Neutrophil (primary cell): ENCODE measurements around the gene BPIFA1.

Experiments used
- H3K27ac ChIP-seq: fragments of 200-600 bp; sonication (generic); 2 replicates; pipeline ENCODE4 v1.5.1; 2016; ENCODE audit warnings: mild to moderate bottlenecking, moderate library complexity
- H3K27me3 ChIP-seq: fragments of 200-600 bp; sonication (generic); 2 replicates; pipeline ENCODE4 v1.6.0; 2016; ENCODE audit warnings: mild to moderate bottlenecking
- H3K36me3 ChIP-seq: fragments of 200-600 bp; sonication (generic); 2 replicates; pipeline ENCODE4 v1.5.1; 2017
- H3K4me1 ChIP-seq, 2 experiments: fragments of 200-600 bp in 1 of 2; sonication (generic) in 1 of 2; 1 replicate in 1 of 2; 2 replicates in 1 of 2; pipeline versions ENCODE4 v1.5.1 to v1.6.1; 2013 to 2016; ENCODE audit warnings: low read depth in 1 of 2, low read length in 1 of 2, mild to moderate bottlenecking in 1 of 2, moderate library complexity in 1 of 2; ENCODE audit not compliant: control insufficient read depth in 1 of 2, insufficient read depth in 1 of 2
- H3K4me3 ChIP-seq, 2 experiments: fragments of 200-600 bp in 1 of 2; sonication (generic) in 1 of 2; 1 replicate in 1 of 2; 2 replicates in 1 of 2; pipeline ENCODE4 v1.5.1; 2013 to 2016; ENCODE audit warnings: low read depth in 1 of 2, low read length in 1 of 2, mild to moderate bottlenecking in 1 of 2, moderate library complexity in 1 of 2
- H3K9me3 ChIP-seq: fragments of 200-600 bp; sonication (generic); 2 replicates; pipeline ENCODE4 v1.5.1; 2016
- TF ChIP-seq, protein P1 (sequence below): fragments of 200-600 bp; sonication (generic); IDR thresholded peaks from 2 replicates; pipeline ENCODE4 v1.5.1; 2016; ENCODE audit warnings: antibody characterized with exemption

Gene BPIFA1

DNA sequence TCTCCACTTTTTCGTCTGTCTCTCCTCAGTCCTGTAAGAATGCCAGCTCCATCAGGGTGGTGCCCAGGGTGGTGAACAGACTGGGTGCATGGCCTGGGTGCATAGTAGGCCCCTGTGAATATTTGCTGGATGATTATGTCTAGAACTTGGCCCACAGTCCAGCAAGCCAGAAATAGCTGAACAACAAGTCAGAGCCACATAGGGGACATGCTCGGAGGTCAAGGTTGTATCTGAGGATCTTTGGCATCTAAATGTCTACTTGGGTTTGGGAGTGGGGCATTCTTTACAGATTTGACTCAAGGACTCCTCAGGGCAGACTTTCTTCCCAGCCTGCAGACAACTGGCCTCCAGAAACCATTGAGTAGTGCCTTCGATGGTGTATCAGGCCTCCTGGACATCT lies 36.8 kb upstream of the BPIFA1 start:
- TF ChIP-seq, protein P1, sequence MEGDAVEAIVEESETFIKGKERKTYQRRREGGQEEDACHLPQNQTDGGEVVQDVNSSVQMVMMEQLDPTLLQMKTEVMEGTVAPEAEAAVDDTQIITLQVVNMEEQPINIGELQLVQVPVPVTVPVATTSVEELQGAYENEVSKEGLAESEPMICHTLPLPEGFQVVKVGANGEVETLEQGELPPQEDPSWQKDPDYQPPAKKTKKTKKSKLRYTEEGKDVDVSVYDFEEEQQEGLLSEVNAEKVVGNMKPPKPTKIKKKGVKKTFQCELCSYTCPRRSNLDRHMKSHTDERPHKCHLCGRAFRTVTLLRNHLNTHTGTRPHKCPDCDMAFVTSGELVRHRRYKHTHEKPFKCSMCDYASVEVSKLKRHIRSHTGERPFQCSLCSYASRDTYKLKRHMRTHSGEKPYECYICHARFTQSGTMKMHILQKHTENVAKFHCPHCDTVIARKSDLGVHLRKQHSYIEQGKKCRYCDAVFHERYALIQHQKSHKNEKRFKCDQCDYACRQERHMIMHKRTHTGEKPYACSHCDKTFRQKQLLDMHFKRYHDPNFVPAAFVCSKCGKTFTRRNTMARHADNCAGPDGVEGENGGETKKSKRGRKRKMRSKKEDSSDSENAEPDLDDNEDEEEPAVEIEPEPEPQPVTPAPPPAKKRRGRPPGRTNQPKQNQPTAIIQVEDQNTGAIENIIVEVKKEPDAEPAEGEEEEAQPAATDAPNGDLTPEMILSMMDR = no peak
- Histone ChIP-seq H3K36me3 (no peaks in the 10 kb centered on the region), H3K27me3 (peaks cover 45% of the 10 kb centered on the region), H3K27ac (no peak overlapping the region), H3K4me3 (no peak overlapping the region), H3K9me3 (no peaks in the 10 kb centered on the region), H3K4me1 (no peaks in the 10 kb centered on the region)

DNA sequence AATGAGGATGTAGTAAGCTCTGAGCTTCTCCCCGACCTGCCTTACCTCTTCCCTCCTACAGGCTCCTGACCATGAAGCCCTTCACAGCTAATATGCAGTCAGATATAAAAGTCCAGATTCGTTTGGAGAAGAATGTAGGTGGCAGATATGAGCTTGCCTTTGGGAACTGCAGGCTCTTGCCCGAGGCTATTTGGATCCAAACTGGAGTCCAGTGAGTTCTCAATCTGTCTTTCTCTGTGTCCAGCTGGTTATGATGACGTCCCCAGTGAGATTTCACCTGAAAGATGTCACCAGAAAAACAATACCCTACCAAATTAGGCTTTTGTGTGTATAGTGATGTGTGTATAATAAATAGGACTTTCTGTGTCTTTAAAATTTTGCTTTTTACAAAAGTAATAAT lies 33.3 kb upstream of the BPIFA1 start:
- no peak overlapping the region for H3K4me3 ChIP-seq
- TF ChIP-seq, protein P1 = no peak
- H3K27ac ChIP-seq = no peak overlapping the region
- H3K36me3 ChIP-seq = no peaks in the 10 kb centered on the region
- peaks cover 52% of the 10 kb centered on the region for H3K27me3 ChIP-seq
- no peaks in the 10 kb centered on the region for H3K4me1 ChIP-seq
- H3K9me3 ChIP-seq = no peaks in the 10 kb centered on the region

DNA sequence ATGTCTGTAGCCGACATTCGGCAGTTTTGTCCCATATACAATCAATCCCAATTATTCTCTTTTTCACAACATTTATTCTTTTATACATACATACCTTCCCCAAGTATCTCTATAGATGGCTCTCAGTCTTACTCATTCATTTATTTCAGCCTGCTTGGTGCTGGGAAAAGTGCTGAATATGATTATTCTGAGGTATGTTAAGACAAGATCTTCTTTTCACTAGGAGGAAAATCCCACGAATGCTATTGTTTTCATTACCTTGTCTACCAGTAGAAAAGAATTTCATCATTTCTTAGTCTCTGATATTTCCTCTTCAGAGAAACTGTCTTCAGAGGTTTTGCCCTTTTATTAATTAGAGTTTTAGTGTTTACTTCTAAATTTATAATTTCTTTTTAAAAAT lies 32.4 kb upstream of the BPIFA1 start:
- Histone ChIP-seq H3K36me3 (no peaks in the 10 kb centered on the region), H3K4me3 (no peak overlapping the region), H3K4me1 (no peaks in the 10 kb centered on the region), H3K9me3 (no peaks in the 10 kb centered on the region), H3K27me3 (peaks cover 48% of the 10 kb centered on the region), H3K27ac (no peak overlapping the region)
- TF ChIP-seq, protein P1 = no peak

DNA sequence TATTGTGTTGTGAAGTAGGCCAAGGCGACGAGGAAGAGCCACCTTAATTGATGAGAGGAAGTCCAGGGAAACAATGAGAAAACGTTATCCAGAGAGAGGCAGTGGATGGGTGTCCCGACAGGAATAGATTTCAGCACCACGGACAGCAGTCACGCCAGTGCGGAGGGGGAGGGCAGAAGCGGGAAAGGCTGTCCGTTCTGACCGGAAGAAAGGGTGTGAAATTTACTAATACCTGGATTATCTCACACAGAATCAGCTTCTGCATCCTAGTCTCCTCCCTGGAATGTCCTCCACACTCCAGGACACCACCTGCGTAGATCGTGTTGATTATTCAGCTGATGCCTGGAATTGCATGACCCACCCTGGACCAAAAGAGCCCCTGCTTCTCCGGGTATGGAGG lies 26.0 kb upstream of the BPIFA1 start:
- TF ChIP-seq, protein P1 = no peak
- H3K27me3 ChIP-seq = peaks cover 44% of the 10 kb centered on the region
- no peak overlapping the region for H3K4me3 ChIP-seq
- H3K9me3 ChIP-seq = no peaks in the 10 kb centered on the region
- H3K4me1 ChIP-seq = no peaks in the 10 kb centered on the region
- H3K27ac ChIP-seq = no peak overlapping the region
- H3K36me3 ChIP-seq = no peaks in the 10 kb centered on the region

DNA sequence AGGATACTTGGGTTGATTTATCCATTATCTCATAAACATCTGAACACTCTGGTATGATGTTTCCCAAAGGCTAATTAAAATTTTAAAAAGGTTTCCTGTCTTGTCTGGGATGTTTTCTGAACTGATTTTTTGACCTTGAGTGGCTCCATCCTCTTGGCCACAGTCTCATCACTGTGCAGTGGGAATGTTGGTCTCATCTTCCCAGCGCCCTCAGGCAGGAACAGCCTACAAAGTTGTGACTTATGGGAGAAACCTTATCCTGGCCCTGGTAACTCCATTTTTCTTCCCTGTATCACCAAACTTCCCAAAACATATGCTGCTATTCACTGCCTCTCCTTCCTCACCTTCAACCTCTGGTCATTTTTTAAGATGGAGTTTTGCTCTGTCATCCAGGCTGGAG lies 25.4 kb upstream of the BPIFA1 start:
- no peak overlapping the region for H3K4me3 ChIP-seq
- H3K36me3 ChIP-seq = no peaks in the 10 kb centered on the region
- H3K9me3 ChIP-seq = no peaks in the 10 kb centered on the region
- TF ChIP-seq, protein P1 = no peak
- no peaks in the 10 kb centered on the region for H3K4me1 ChIP-seq
- H3K27me3 ChIP-seq = peaks cover 50% of the 10 kb centered on the region
- no peak overlapping the region for H3K27ac ChIP-seq
